ENCODE results near the gene ATG4B. TPM values are rescaled to one million over a fixed set of nuclear protein-coding genes. Genes with fewer than 3 reads are reported as not detected.

The ATG4B gene
- total RNA-seq, 2 experiments from 2014 or later, result 84.1 to 87.1 TPM

GRCh38 chr2:241616168-241617125, 21.0 kb upstream of the ATG4B start:
- Mint-ChIP-seq H3K9me3 (no peaks in the 10 kb centered on the region), H3K4me1 (peaks cover 52% of the 10 kb centered on the region), H3K4me3 (peak overlapping the region; percentile 9), H3K27ac (peak overlapping the region; percentile 33), H3K36me3 (ENCODE audit: low read depth) (peaks cover 25% of the 10 kb centered on the region), H3K27me3 (no peaks in the 10 kb centered on the region)
- CTCF ChIA-PET, result interaction anchor here (0.8 to 1.0 kb wide), 2 partner anchors 22 to 164 kb away, joined by 3 read pairs; no protein-coding TSS in a partner anchor
- no peak for DNase-seq
- POLR2A ChIA-PET, result interaction anchor here (3.0 kb wide), 1 partner anchor 21 kb away, joined by 21 read pairs; the partner anchor contains the start of genes ATG4B and THAP4

GRCh38 chr2:241617431-241618154, 19.9 kb upstream of the ATG4B start:
- H3K27ac Mint-ChIP-seq, result peak overlapping the region; percentile 95
- H3K4me3 Mint-ChIP-seq, result peak overlapping the region; percentile 77
- peaks cover 55% of the 10 kb centered on the region for H3K4me1 Mint-ChIP-seq
- H3K27me3 Mint-ChIP-seq, result no peaks in the 10 kb centered on the region
- no peaks in the 10 kb centered on the region for H3K9me3 Mint-ChIP-seq
- H3K36me3 Mint-ChIP-seq (ENCODE audit: low read depth), result peaks cover 20% of the 10 kb centered on the region
- DNase-seq, result peak; percentile 58
- ChIA-PET CTCF (interaction anchor here (1.2 kb wide), 2 partner anchors 7 to 261 kb away, joined by 3 to 4 read pairs; no protein-coding TSS in a partner anchor), POLR2A (interaction anchor here (0.7 to 3.0 kb wide), 8 partner anchors 10 to 302 kb away, joined by 3 to 21 read pairs (median 5); partner anchors contain the start of genes ATG4B, D2HGDH, DTYMK and HDLBP)

GRCh38 chr2:241618296-241618805, 19.1 kb upstream of the ATG4B start:
- Mint-ChIP-seq H3K4me3 (peak overlapping the region; percentile 77), H3K9me3 (no peaks in the 10 kb centered on the region), H3K27ac (peak overlapping the region; percentile 95), H3K36me3 (ENCODE audit: low read depth) (peaks cover 20% of the 10 kb centered on the region), H3K27me3 (no peaks in the 10 kb centered on the region), H3K4me1 (peaks cover 55% of the 10 kb centered on the region)
- DNase-seq, result no peak
- CTCF ChIA-PET, result interaction anchor here (1.2 kb wide), 2 partner anchors 8 to 260 kb away, joined by 3 to 4 read pairs; no protein-coding TSS in a partner anchor
- POLR2A ChIA-PET, result interaction anchor here (0.9 to 3.0 kb wide), 7 partner anchors 9 to 302 kb away, joined by 3 to 21 read pairs (median 5); partner anchors contain the start of genes ATG4B, D2HGDH, DTYMK and HDLBP

GRCh38 chr2:241618829-241619228, 18.7 kb upstream of the ATG4B start:
- peaks cover 24% of the 10 kb centered on the region for H3K36me3 Mint-ChIP-seq (ENCODE audit: low read depth)
- H3K9me3 Mint-ChIP-seq, result no peaks in the 10 kb centered on the region
- DNase-seq, result no peak
- CTCF ChIA-PET, result interaction anchor here (1.2 kb wide), 1 partner anchor 8 kb away, joined by 4 read pairs; no protein-coding TSS in a partner anchor
- H3K27me3 Mint-ChIP-seq, result no peaks in the 10 kb centered on the region
- peaks cover 55% of the 10 kb centered on the region for H3K4me1 Mint-ChIP-seq
- no peak overlapping the region for H3K4me3 Mint-ChIP-seq
- H3K27ac Mint-ChIP-seq, result peak overlapping the region; percentile 95
- POLR2A ChIA-PET, result interaction anchor here (1.0 to 3.0 kb wide), 4 partner anchors 19 to 303 kb away, joined by 3 to 21 read pairs (median 6); partner anchors contain the start of genes ATG4B, D2HGDH, HDLBP and SEPTIN2

GRCh38 chr2:241619597-241620418, 17.7 kb upstream of the ATG4B start:
- Mint-ChIP-seq H3K4me3 (no peak overlapping the region), H3K27me3 (no peaks in the 10 kb centered on the region), H3K27ac (peak overlapping the region; percentile 95), H3K4me1 (peaks cover 55% of the 10 kb centered on the region), H3K36me3 (ENCODE audit: low read depth) (peaks cover 25% of the 10 kb centered on the region), H3K9me3 (no peaks in the 10 kb centered on the region)
- no peak for DNase-seq
- ChIA-PET POLR2A (no interaction called here), CTCF (no interaction called here)

- ChIA-PET POLR2A (no interaction called here), CTCF (no interaction called here)
- Mint-ChIP-seq H3K4me3 (no peak overlapping the region), H3K9me3 (no peaks in the 10 kb centered on the region), H3K36me3 (ENCODE audit: low read depth) (peaks cover 25% of the 10 kb centered on the region), H3K27me3 (no peaks in the 10 kb centered on the region), H3K27ac (no peak overlapping the region), H3K4me1 (peaks cover 50% of the 10 kb centered on the region)
- DNase-seq, result peak; percentile 56
Observed at GRCh38 chr2:241620419-241620769, 17.1 kb upstream of the ATG4B start.

- Mint-ChIP-seq H3K4me3 (no peak overlapping the region), H3K27me3 (no peaks in the 10 kb centered on the region), H3K9me3 (no peaks in the 10 kb centered on the region), H3K36me3 (ENCODE audit: low read depth) (peaks cover 25% of the 10 kb centered on the region), H3K4me1 (peaks cover 3% of the 10 kb centered on the region), H3K27ac (no peak overlapping the region)
- CTCF ChIA-PET, result no interaction called here
- no peak for DNase-seq
- POLR2A ChIA-PET, result interaction anchor here (0.7 kb wide), 1 partner anchor 10 kb away, joined by 5 read pairs; no protein-coding TSS in a partner anchor
Observed at GRCh38 chr2:241627675-241628074, 9.8 kb upstream of the ATG4B start.

GRCh38 chr2:241629762-241630435, 7.6 kb upstream of the ATG4B start:
- H3K27me3 Mint-ChIP-seq, result no peaks in the 10 kb centered on the region
- no peak overlapping the region for H3K27ac Mint-ChIP-seq
- CTCF ChIA-PET, result interaction anchor here (2.1 kb wide), 1 partner anchor 20 kb away, joined by 7 read pairs; no protein-coding TSS in a partner anchor
- DNase-seq, result no peak
- H3K9me3 Mint-ChIP-seq, result no peaks in the 10 kb centered on the region
- H3K4me1 Mint-ChIP-seq, result peaks cover 5% of the 10 kb centered on the region
- peaks cover 32% of the 10 kb centered on the region for H3K36me3 Mint-ChIP-seq (ENCODE audit: low read depth)
- H3K4me3 Mint-ChIP-seq, result no peak overlapping the region
- POLR2A ChIA-PET, result interaction anchor here (0.6 kb wide), 1 partner anchor 481 kb away, joined by 3 read pairs; the partner anchor contains the start of gene PASK

- H3K9me3 Mint-ChIP-seq, result no peaks in the 10 kb centered on the region
- CTCF ChIA-PET, result no interaction called here
- H3K4me3 Mint-ChIP-seq, result no peak overlapping the region
- H3K4me1 Mint-ChIP-seq, result peaks cover 13% of the 10 kb centered on the region
- no peak overlapping the region for H3K27ac Mint-ChIP-seq
- peaks cover 24% of the 10 kb centered on the region for H3K36me3 Mint-ChIP-seq (ENCODE audit: low read depth)
- H3K27me3 Mint-ChIP-seq, result no peaks in the 10 kb centered on the region
- POLR2A ChIA-PET, result interaction anchor here (1.4 kb wide), 1 partner anchor 15 kb away, joined by 4 read pairs; no protein-coding TSS in a partner anchor
- DNase-seq, result no peak
Observed at GRCh38 chr2:241632478-241633325, 4.8 kb upstream of the ATG4B start.

- no peaks in the 10 kb centered on the region for H3K27me3 Mint-ChIP-seq
- peaks cover 18% of the 10 kb centered on the region for H3K36me3 Mint-ChIP-seq (ENCODE audit: low read depth)
- H3K4me3 Mint-ChIP-seq, result no peak overlapping the region
- no peak for DNase-seq
- H3K27ac Mint-ChIP-seq, result no peak overlapping the region
- no peaks in the 10 kb centered on the region for H3K9me3 Mint-ChIP-seq
- POLR2A ChIA-PET, result interaction anchor here (1.0 to 1.4 kb wide), 2 partner anchors 16 to 130 kb away, joined by 3 to 4 read pairs; no protein-coding TSS in a partner anchor
- H3K4me1 Mint-ChIP-seq, result peaks cover 19% of the 10 kb centered on the region
- CTCF ChIA-PET, result no interaction called here
Observed at GRCh38 chr2:241633561-241633960, 3.9 kb upstream of the ATG4B start.

GRCh38 chr2:241635756-241636155, 1.7 kb upstream of the ATG4B start:
- Mint-ChIP-seq H3K4me1 (peaks cover 40% of the 10 kb centered on the region), H3K4me3 (peak overlapping the region; percentile 73), H3K36me3 (ENCODE audit: low read depth) (peaks cover 37% of the 10 kb centered on the region), H3K27me3 (no peaks in the 10 kb centered on the region), H3K9me3 (peaks cover 4% of the 10 kb centered on the region), H3K27ac (peak overlapping the region; percentile 67)
- DNase-seq, result no peak
- ChIA-PET POLR2A (interaction anchor here (1.0 to 4.1 kb wide), 2 partner anchors 11 to 18 kb away, joined by 3 to 21 read pairs; no protein-coding TSS in a partner anchor), CTCF (no interaction called here)
